ENCODE results near the gene ZNF407. TPM values are rescaled to one million over a fixed set of nuclear protein-coding genes. Genes with fewer than 3 reads are reported as not detected.

Gene ZNF407
- total RNA-seq, 1 donor from 2014 or later: 14.7 TPM

- no peak overlapping the region for H3K4me3 Mint-ChIP-seq
- no peaks in the 10 kb centered on the region for H3K27me3 Mint-ChIP-seq
- DNase-seq (ENCODE audit: extremely low spot score, unreplicated experiment): no peak
- H3K4me1 Mint-ChIP-seq (ENCODE audit: unreplicated experiment): peaks cover 13% of the 10 kb centered on the region
- H3K36me3 Mint-ChIP-seq: no peaks in the 10 kb centered on the region
- no peak overlapping the region for H3K27ac Mint-ChIP-seq
- no peak for TF ChIP-seq CTCF (conservative IDR thresholded peaks at IDR 0.05)
- H3K9me3 Mint-ChIP-seq: no peaks in the 10 kb centered on the region
Measured at GRCh38 chr18:74990563-74991081, 393.0 kb downstream of the ZNF407 start.

GRCh38 chr18:74994502-74995418 lies 397.1 kb downstream of the ZNF407 start:
- no peaks in the 10 kb centered on the region for H3K27me3 Mint-ChIP-seq
- TF ChIP-seq CTCF (conservative IDR thresholded peaks at IDR 0.05): no peak
- H3K4me3 Mint-ChIP-seq: no peak overlapping the region
- no peaks in the 10 kb centered on the region for H3K9me3 Mint-ChIP-seq
- no peak for DNase-seq (ENCODE audit: extremely low spot score, unreplicated experiment)
- H3K4me1 Mint-ChIP-seq (ENCODE audit: unreplicated experiment): peaks cover 18% of the 10 kb centered on the region
- H3K27ac Mint-ChIP-seq: no peak overlapping the region
- H3K36me3 Mint-ChIP-seq: no peaks in the 10 kb centered on the region

GRCh38 chr18:74995419-74995736 lies 397.7 kb downstream of the ZNF407 start:
- no peaks in the 10 kb centered on the region for H3K9me3 Mint-ChIP-seq
- H3K36me3 Mint-ChIP-seq: no peaks in the 10 kb centered on the region
- no peak for DNase-seq (ENCODE audit: extremely low spot score, unreplicated experiment)
- no peak for TF ChIP-seq CTCF (conservative IDR thresholded peaks at IDR 0.05)
- no peaks in the 10 kb centered on the region for H3K27me3 Mint-ChIP-seq
- H3K4me3 Mint-ChIP-seq: no peak overlapping the region
- no peak overlapping the region for H3K27ac Mint-ChIP-seq
- peaks cover 15% of the 10 kb centered on the region for H3K4me1 Mint-ChIP-seq (ENCODE audit: unreplicated experiment)

GRCh38 chr18:74996055-74996454 lies 398.4 kb downstream of the ZNF407 start:
- H3K36me3 Mint-ChIP-seq: no peaks in the 10 kb centered on the region
- no peak overlapping the region for H3K27ac Mint-ChIP-seq
- H3K4me1 Mint-ChIP-seq (ENCODE audit: unreplicated experiment): peaks cover 9% of the 10 kb centered on the region

GRCh38 chr18:74996996-74997395 lies 399.3 kb downstream of the ZNF407 start:
- Mint-ChIP-seq H3K27ac (no peak overlapping the region), H3K27me3 (no peaks in the 10 kb centered on the region), H3K4me1 (ENCODE audit: unreplicated experiment) (peaks cover 9% of the 10 kb centered on the region), H3K9me3 (no peaks in the 10 kb centered on the region), H3K4me3 (no peak overlapping the region), H3K36me3 (peaks cover 4% of the 10 kb centered on the region)
- DNase-seq (ENCODE audit: extremely low spot score, unreplicated experiment): no peak
- TF ChIP-seq CTCF (conservative IDR thresholded peaks at IDR 0.05): no peak

More at GRCh38 chr18:74996055-74996454, 398.4 kb downstream of the ZNF407 start:
- H3K4me3 Mint-ChIP-seq: no peak overlapping the region
- no peaks in the 10 kb centered on the region for H3K27me3 Mint-ChIP-seq
- no peak for DNase-seq (ENCODE audit: extremely low spot score, unreplicated experiment)
- H3K9me3 Mint-ChIP-seq: no peaks in the 10 kb centered on the region
- TF ChIP-seq CTCF (conservative IDR thresholded peaks at IDR 0.05): no peak

Data from type B pancreatic cell (in vitro differentiated cells).